Activated CD4-positive, alpha-beta memory T cell treated with anti-CD3 and anti-CD28 coated beads for 36 hours (primary cell): Measurements from ENCODE around the gene AKIRIN2. TPM values are rescaled to one million over a fixed set of nuclear protein-coding genes. Genes with fewer than 3 reads are reported as not detected.
"Not testable (repeated sequence)": the region's sequence is repeated elsewhere in the genome, so short reads cannot be mapped to it uniquely, and the experiment has no call there.

ENCODE experiments used
- CTCF ChIA-PET: fragments of 350-600 bp; sonication (Branson Sonifier 250); formaldehyde crosslinking; loops from one replicate; lab custom pipeline; 2021; ENCODE audit warnings: antibody characterized with exemption, inconsistent platforms; lab: Charles Lee
- POLR2A ChIA-PET: fragments of 350-600 bp; sonication (Branson Sonifier 250); formaldehyde crosslinking; loops from one replicate; lab custom pipeline; 2021; ENCODE audit warnings: antibody characterized with exemption; lab: Charles Lee
- DNase-seq: peaks from one replicate; pipeline ENCODE4 v3.0.0-alpha.2; 2020
- H3K27ac Mint-ChIP-seq: one replicate; pipeline ENCODE4 v1.8.0; 2021; ENCODE audit warnings: mixed read lengths
- H3K27me3 Mint-ChIP-seq: one replicate; pipeline ENCODE4 v1.8.0; 2021; ENCODE audit warnings: mixed read lengths
- H3K36me3 Mint-ChIP-seq: one replicate; pipeline ENCODE4 v1.8.0; 2021; ENCODE audit warnings: mixed read lengths
- H3K4me1 Mint-ChIP-seq: one replicate; pipeline ENCODE4 v1.8.0; 2021; ENCODE audit warnings: low read depth, mixed read lengths
- H3K4me3 Mint-ChIP-seq: one replicate; pipeline ENCODE4 v1.8.0; 2021; ENCODE audit warnings: mild to moderate bottlenecking, mixed read lengths
- H3K9me3 Mint-ChIP-seq: one replicate; pipeline ENCODE4 v1.8.0; 2021; ENCODE audit warnings: mixed read lengths
- intact Hi-C: fragments of 100-400 bp; cut with micrococcal nuclease; formaldehyde crosslinking; loops from one replicate; pipeline ENCODE4 v1.15.1; 2023
- total RNA-seq, 2 experiments: library from RNA; stranded (reverse); gene quantifications; one replicate each; pipeline ENCODE4 v1.2.3, GENCODE V29; 2021

The AKIRIN2 gene
- total RNA-seq, 2 experiments from 2014 or later: 45.7 to 46.0 TPM

- H3K9me3 Mint-ChIP-seq: no peaks in the 10 kb centered on the region
- H3K27ac Mint-ChIP-seq: no peak overlapping the region
- ChIA-PET CTCF (no interaction called here), POLR2A (interaction anchor here (1.2 kb wide), 1 partner anchor 14 kb away, joined by 3 read pairs; the partner anchor contains the start of gene AKIRIN2)
- no peaks in the 10 kb centered on the region for H3K27me3 Mint-ChIP-seq
- intact Hi-C loops: no loop called here
- no peak for DNase-seq
- H3K4me1 Mint-ChIP-seq: peaks cover 9% of the 10 kb centered on the region
- H3K4me3 Mint-ChIP-seq: no peak overlapping the region
- no peaks in the 10 kb centered on the region for H3K36me3 Mint-ChIP-seq
Observed at GRCh38 chr6:87716928-87717614, 15.0 kb upstream of the AKIRIN2 start.

GRCh38 chr6:87714093-87714842 is 12.2 kb upstream of the AKIRIN2 start:
- intact Hi-C loops: loop anchor here (1.0 kb wide), 4 partner anchors 9 to 28 kb away; no protein-coding TSS in a partner anchor
- ChIA-PET POLR2A (interaction anchor here (0.7 to 1.3 kb wide), 5 partner anchors 9 to 125 kb away, joined by 3 to 7 read pairs (median 4); partner anchors contain the start of genes AKIRIN2 and RARS2), CTCF (no interaction called here)
- Mint-ChIP-seq H3K36me3 (no peaks in the 10 kb centered on the region), H3K27me3 (no peaks in the 10 kb centered on the region), H3K9me3 (no peaks in the 10 kb centered on the region), H3K27ac (peak overlapping the region; percentile 23), H3K4me3 (no peak overlapping the region), H3K4me1 (peaks cover 9% of the 10 kb centered on the region)
- no peak for DNase-seq

- POLR2A ChIA-PET, CTCF ChIA-PET, H3K4me1 Mint-ChIP-seq, H3K9me3 Mint-ChIP-seq, H3K4me3 Mint-ChIP-seq, DNase-seq, H3K27me3 Mint-ChIP-seq, intact Hi-C loops, H3K27ac Mint-ChIP-seq, H3K36me3 Mint-ChIP-seq: not testable (repeated sequence)
Observed at GRCh38 chr6:87712713-87713112, 10.7 kb upstream of the AKIRIN2 start.

GRCh38 chr6:87710090-87710489 is 8.1 kb upstream of the AKIRIN2 start:
- intact Hi-C loops: no loop called here
- H3K4me1 Mint-ChIP-seq: peaks cover 18% of the 10 kb centered on the region
- no peak overlapping the region for H3K27ac Mint-ChIP-seq
- peak; percentile 24 for DNase-seq
- POLR2A ChIA-PET: no interaction called here
- CTCF ChIA-PET: no interaction called here
- no peaks in the 10 kb centered on the region for H3K27me3 Mint-ChIP-seq
- H3K9me3 Mint-ChIP-seq: no peaks in the 10 kb centered on the region
- no peak overlapping the region for H3K4me3 Mint-ChIP-seq
- H3K36me3 Mint-ChIP-seq: no peaks in the 10 kb centered on the region

GRCh38 chr6:87708581-87709427 is 6.8 kb upstream of the AKIRIN2 start:
- DNase-seq, intact Hi-C loops, H3K4me3 Mint-ChIP-seq, CTCF ChIA-PET, H3K9me3 Mint-ChIP-seq, H3K36me3 Mint-ChIP-seq, H3K27me3 Mint-ChIP-seq, POLR2A ChIA-PET, H3K27ac Mint-ChIP-seq: not testable (repeated sequence)
- H3K4me1 Mint-ChIP-seq: peaks cover 14% of the 10 kb centered on the region

- no peak overlapping the region for H3K27ac Mint-ChIP-seq
- intact Hi-C loops: no loop called here
- ChIA-PET CTCF (no interaction called here), POLR2A (interaction anchor here (1.1 to 1.3 kb wide), 2 partner anchors 26 to 32 kb away, joined by 5 to 7 read pairs; no protein-coding TSS in a partner anchor)
- H3K36me3 Mint-ChIP-seq: no peaks in the 10 kb centered on the region
- peaks cover 23% of the 10 kb centered on the region for H3K4me1 Mint-ChIP-seq
- H3K9me3 Mint-ChIP-seq: no peaks in the 10 kb centered on the region
- H3K27me3 Mint-ChIP-seq: no peaks in the 10 kb centered on the region
- DNase-seq: no peak
- H3K4me3 Mint-ChIP-seq: no peak overlapping the region
Observed at GRCh38 chr6:87706187-87706966, 4.3 kb upstream of the AKIRIN2 start.

- Mint-ChIP-seq H3K36me3 (peaks cover 8% of the 10 kb centered on the region), H3K4me3 (no peak overlapping the region), H3K27me3 (no peaks in the 10 kb centered on the region), H3K27ac (peak overlapping the region; percentile 16), H3K4me1 (peaks cover 23% of the 10 kb centered on the region), H3K9me3 (no peaks in the 10 kb centered on the region)
- ChIA-PET POLR2A (interaction anchor here (0.6 to 1.8 kb wide), 5 partner anchors 9 to 99 kb away, joined by 3 to 7 read pairs (median 5); no protein-coding TSS in a partner anchor), CTCF (interaction anchor here (0.7 to 1.0 kb wide), 2 partner anchors 18 to 21 kb away, joined by 3 read pairs; no protein-coding TSS in a partner anchor)
- peak; percentile 82 for DNase-seq
- intact Hi-C loops: loop anchor here (1.0 kb wide), 3 partner anchors 9 to 103 kb away; no protein-coding TSS in a partner anchor
Observed at GRCh38 chr6:87705070-87705691, 3.1 kb upstream of the AKIRIN2 start.

- POLR2A ChIA-PET: interaction anchor here (1.2 to 2.6 kb wide), 9 partner anchors 14 to 113 kb away, joined by 3 to 10 read pairs (median 5); partner anchors contain the start of genes ORC3 and RARS2
- H3K4me3 Mint-ChIP-seq: peak overlapping the region; percentile 86
- CTCF ChIA-PET, H3K9me3 Mint-ChIP-seq, DNase-seq, H3K27me3 Mint-ChIP-seq: not testable (repeated sequence)
- intact Hi-C loops: loop anchor here (5.0 kb wide), 3 partner anchors 219 to 521 kb away; partner anchors contain the start of gene CFAP206
- H3K4me1 Mint-ChIP-seq: peaks cover 31% of the 10 kb centered on the region
- H3K36me3 Mint-ChIP-seq: peaks cover 20% of the 10 kb centered on the region
- peak overlapping the region; percentile 91 for H3K27ac Mint-ChIP-seq
Observed at GRCh38 chr6:87703039-87703438, 1.0 kb upstream of the AKIRIN2 start.

GRCh38 chr6:87702589-87702945 is 534 bp upstream of the AKIRIN2 start:
- POLR2A ChIA-PET: interaction anchor here (0.9 to 2.6 kb wide), 11 partner anchors 12 to 113 kb away, joined by 3 to 10 read pairs (median 5); partner anchors contain the start of genes ORC3 and RARS2
- H3K9me3 Mint-ChIP-seq: no peaks in the 10 kb centered on the region
- CTCF ChIA-PET: no interaction called here
- peak overlapping the region; percentile 86 for H3K4me3 Mint-ChIP-seq
- intact Hi-C loops: loop anchor here (1.0 to 5.0 kb wide), 10 partner anchors 40 to 1378 kb away; partner anchors contain the start of genes CFAP206, ORC3, PNRC1 and RNGTT
- DNase-seq: no peak
- H3K27me3 Mint-ChIP-seq: no peaks in the 10 kb centered on the region
- peak overlapping the region; percentile 91 for H3K27ac Mint-ChIP-seq
- H3K36me3 Mint-ChIP-seq: peaks cover 22% of the 10 kb centered on the region
- peaks cover 36% of the 10 kb centered on the region for H3K4me1 Mint-ChIP-seq

- ChIA-PET POLR2A (interaction anchor here (1.0 to 2.6 kb wide), 9 partner anchors 13 to 107 kb away, joined by 3 to 12 read pairs (median 7); no protein-coding TSS in a partner anchor), CTCF (interaction anchor here (0.6 kb wide), 1 partner anchor 58 kb away, joined by 6 read pairs; no protein-coding TSS in a partner anchor)
- peaks cover 45% of the 10 kb centered on the region for H3K4me1 Mint-ChIP-seq
- H3K4me3 Mint-ChIP-seq: peak overlapping the region; percentile 86
- DNase-seq: peak; percentile 44
- H3K27ac Mint-ChIP-seq: peak overlapping the region; percentile 91
- intact Hi-C loops: loop anchor here (2.0 to 5.0 kb wide), 4 partner anchors 221 to 519 kb away; partner anchors contain the start of genes CFAP206 and SMIM8
- no peaks in the 10 kb centered on the region for H3K9me3 Mint-ChIP-seq
- no peaks in the 10 kb centered on the region for H3K27me3 Mint-ChIP-seq
- H3K36me3 Mint-ChIP-seq: peaks cover 22% of the 10 kb centered on the region
Observed at GRCh38 chr6:87701344-87701675, 723 bp downstream of the AKIRIN2 start.
